ENCODE measurements around the gene KAZN. TPM values are rescaled to one million over a fixed set of nuclear protein-coding genes. Genes with fewer than 3 reads are reported as not detected.

KAZN gene
- total and polyA plus RNA-seq, 8 donors = 11.1 to 37.5 (median 30.2) TPM

- no peak overlapping the region for H3K27ac ChIP-seq
- TF ChIP-seq CTCF (IDR thresholded peaks at IDR 0.05) = no peak
- intact Hi-C loops (cut with DNase I) = no loop called here
- DNase-seq = no peak
- H3K9me3 ChIP-seq = no peaks in the 10 kb centered on the region
- H3K27me3 ChIP-seq = peaks cover 0 to 3% of the 10 kb centered on the region in 2 donors
- no peaks in the 10 kb centered on the region for H3K36me3 ChIP-seq
- no peaks in the 10 kb centered on the region for H3K4me1 ChIP-seq
- ATAC-seq = no peak
- no peak overlapping the region for H3K4me3 ChIP-seq
Observed at GRCh38 chr1:14887044-14887566, 288.6 kb downstream of the KAZN start.

GRCh38 chr1:14887764-14888350 is 289.4 kb downstream of the KAZN start:
- no peaks in the 10 kb centered on the region for H3K36me3 ChIP-seq
- no peak for ATAC-seq
- H3K27ac ChIP-seq = no peak overlapping the region
- intact Hi-C loops (cut with DNase I) = no loop called here
- H3K4me3 ChIP-seq = no peak overlapping the region
- no peaks in the 10 kb centered on the region for H3K4me1 ChIP-seq
- no peak for DNase-seq
- no peak for TF ChIP-seq CTCF (IDR thresholded peaks at IDR 0.05)
- no peaks in the 10 kb centered on the region for H3K9me3 ChIP-seq
- peaks cover 0 to 3% of the 10 kb centered on the region in 2 donors for H3K27me3 ChIP-seq

GRCh38 chr1:14888374-14888773 is 289.9 kb downstream of the KAZN start:
- TF ChIP-seq CTCF (IDR thresholded peaks at IDR 0.05) = no peak
- Histone ChIP-seq H3K27ac (no peak overlapping the region), H3K9me3 (no peaks in the 10 kb centered on the region), H3K4me1 (no peaks in the 10 kb centered on the region), H3K36me3 (no peaks in the 10 kb centered on the region), H3K4me3 (no peak overlapping the region), H3K27me3 (peaks cover 0 to 3% of the 10 kb centered on the region in 2 donors)
- no peak for ATAC-seq
- DNase-seq = no peak
- intact Hi-C loops (cut with DNase I) = no loop called here

GRCh38 chr1:14889825-14890440 is 291.4 kb downstream of the KAZN start:
- H3K36me3 ChIP-seq = no peaks in the 10 kb centered on the region
- intact Hi-C loops (cut with DNase I) = no loop called here
- H3K4me3 ChIP-seq = no peak overlapping the region
- H3K27me3 ChIP-seq = peaks cover 0 to 2% of the 10 kb centered on the region in 2 donors
- DNase-seq (no peak), ATAC-seq (no peak)
- no peak for TF ChIP-seq CTCF (IDR thresholded peaks at IDR 0.05)
- H3K27ac ChIP-seq = no peak overlapping the region
- no peaks in the 10 kb centered on the region for H3K9me3 ChIP-seq
- H3K4me1 ChIP-seq = no peaks in the 10 kb centered on the region

GRCh38 chr1:14891991-14892390 is 293.5 kb downstream of the KAZN start:
- H3K4me3 ChIP-seq = no peak overlapping the region
- H3K27me3 ChIP-seq = no peaks in the 10 kb centered on the region
- H3K27ac ChIP-seq = no peak overlapping the region
- DNase-seq (no peak), ATAC-seq (no peak)
- TF ChIP-seq CTCF (IDR thresholded peaks at IDR 0.05) = no peak
- no peaks in the 10 kb centered on the region for H3K36me3 ChIP-seq
- no peaks in the 10 kb centered on the region for H3K4me1 ChIP-seq
- H3K9me3 ChIP-seq = no peaks in the 10 kb centered on the region
- intact Hi-C loops (cut with DNase I) = no loop called here

Measured in left lung (tissue), 10 donors.